Kidney capillary endothelial cell (primary cell): ENCODE results near the gene EXOC7.

Experiments used
- DNase-seq: peaks from one replicate; pipeline ENCODE4 v3.0.0-alpha.2; 2018; ENCODE audit warnings: low spot score

Gene EXOC7

GRCh38 chr17:76040376-76040775 is 63.2 kb downstream of the EXOC7 start:
- DNase-seq: no peak

DNA sequence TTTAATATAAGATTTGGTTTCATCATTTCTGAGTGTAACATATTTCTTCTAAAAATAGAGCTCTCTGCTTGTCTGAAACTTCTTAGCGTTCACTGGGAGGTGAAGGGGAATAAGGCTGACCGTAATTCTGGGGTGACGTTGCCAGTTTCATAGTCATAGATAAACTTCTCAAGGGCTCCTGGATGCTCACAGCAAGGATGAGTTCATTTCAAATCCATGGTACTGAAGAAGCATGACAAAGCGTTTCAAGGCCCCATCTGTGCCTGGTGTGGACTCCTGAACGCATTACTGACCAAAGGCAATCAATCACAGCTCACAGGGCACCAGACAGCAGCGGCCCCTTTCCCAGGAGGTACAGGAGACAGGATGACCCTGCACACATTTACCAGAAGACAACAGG is 64.5 kb downstream of the EXOC7 start:
- no peak for DNase-seq

DNA sequence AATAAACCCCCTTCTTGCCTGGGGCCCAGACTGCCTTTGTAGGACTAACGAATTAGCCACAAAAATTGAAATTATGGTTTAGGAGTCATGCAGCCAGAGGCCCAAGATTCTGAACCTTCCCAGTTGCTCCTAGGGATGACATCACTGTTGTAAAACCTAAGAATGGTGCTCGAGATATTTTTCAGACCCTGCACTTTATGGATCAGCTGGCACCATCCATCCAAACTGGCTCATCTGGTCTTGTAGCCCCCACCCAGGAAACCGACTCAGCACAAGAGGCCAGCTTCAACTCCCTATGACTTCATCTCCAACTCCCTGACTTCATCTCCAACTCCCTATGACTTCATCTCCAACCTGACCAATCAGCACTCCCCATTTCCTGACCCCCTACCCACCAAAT is 65.5 kb downstream of the EXOC7 start:
- no peak for DNase-seq

GRCh38 chr17:76036497-76037261 is 66.9 kb downstream of the EXOC7 start:
- no peak for DNase-seq

DNA sequence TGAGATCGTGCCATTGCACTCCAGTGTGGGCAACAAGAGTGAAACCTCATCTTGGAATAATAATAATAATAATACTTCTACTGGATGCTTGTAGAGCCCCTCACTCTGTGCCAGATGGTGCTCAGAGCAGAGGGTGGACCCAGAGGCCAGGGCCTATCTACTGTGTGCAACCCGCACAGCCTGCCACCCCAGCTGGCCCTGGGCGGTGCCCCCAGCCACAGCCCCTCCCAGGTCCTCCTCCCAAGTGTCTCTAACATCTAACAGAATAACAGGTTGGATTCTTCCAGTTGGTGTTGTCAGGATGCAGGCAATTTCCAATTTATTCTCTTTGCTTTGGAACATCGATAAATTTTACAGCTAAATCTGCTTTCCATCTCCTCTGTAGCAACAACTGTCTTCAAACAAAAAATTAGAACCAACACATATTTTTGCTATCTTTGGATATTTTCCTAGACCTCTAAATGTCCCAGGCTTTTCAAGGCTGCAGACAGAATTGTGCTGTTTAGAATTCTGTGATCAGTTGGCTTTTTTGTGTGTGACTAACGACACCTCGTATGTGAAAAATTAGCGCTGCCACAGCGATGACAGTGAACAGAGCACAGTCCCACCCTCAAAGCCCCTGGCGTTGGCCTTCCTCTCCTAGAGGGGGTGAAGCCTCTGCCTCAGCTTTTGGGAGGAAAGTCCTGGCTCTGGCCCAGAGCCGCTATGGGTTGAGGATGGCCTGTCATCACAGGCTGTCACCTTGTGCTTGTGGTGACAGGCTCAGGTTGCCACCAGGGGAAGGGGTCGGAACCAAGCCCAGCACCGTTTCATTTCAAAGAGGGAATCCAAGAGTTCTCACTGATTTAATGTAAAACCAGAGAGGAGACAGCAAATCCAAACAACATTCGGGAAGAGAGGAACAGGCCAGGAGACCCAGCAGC is 68.9 kb downstream of the EXOC7 start:
- no peak for DNase-seq

- no peak for DNase-seq
Observed at GRCh38 chr17:76033139-76033538, 70.4 kb downstream of the EXOC7 start.

DNA sequence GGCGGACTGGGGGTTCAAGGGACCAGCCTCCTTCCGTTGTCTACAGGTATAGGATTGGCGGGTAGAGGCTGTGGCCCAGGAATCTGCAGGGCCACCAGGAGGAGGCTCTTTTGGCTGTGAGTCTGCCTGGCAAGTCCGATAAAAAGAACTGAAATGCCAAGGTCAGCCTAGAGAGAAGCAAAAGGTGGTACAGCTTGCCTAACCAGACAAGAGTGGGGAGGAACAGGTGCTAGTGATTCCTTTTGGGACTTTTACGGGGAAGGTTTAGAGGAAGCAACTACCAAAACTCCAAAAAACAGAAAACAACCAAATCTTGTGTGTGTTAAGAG is 70.8 kb downstream of the EXOC7 start:
- no peak for DNase-seq

GRCh38 chr17:76032073-76032779 is 71.4 kb downstream of the EXOC7 start:
- no peak for DNase-seq
